ENCODE results near the gene PITPNC1.

GRCh38 chr17:67523101-67523500 lies 146.0 kb downstream of the PITPNC1 start:
- TF ChIP-seq CTCF (IDR thresholded peaks at IDR 0.05 in 4 of 5, conservative IDR thresholded peaks at IDR 0.05 in 1 of 5): no peak
- TF ChIP-seq POLR2A (IDR thresholded peaks at IDR 0.05): no peak

Measured in gastrocnemius medialis (tissue), 4 donors.